Measurements from ENCODE around the gene FRMPD4.
"Not testable (repeated sequence)": the region's sequence is repeated elsewhere in the genome, so short reads cannot be mapped to it uniquely, and the experiment has no call there.

Gene FRMPD4

GRCh38 chrX:12138361-12139313, at the start of gene FRMPD4:
Gene FRMPD4 (plus strand): TSS chrX:12138473. CDS start chrX:12138972, 499 bp downstream.
- no peak for DNase-seq

- DNase-seq, result no peak
These were observed 48.5 kb upstream of the FRMPD4 start for GRCh38 chrX:12089740-12090139.

- no peak for DNase-seq
These were observed 25.0 kb upstream of the FRMPD4 start for GRCh38 chrX:12113321-12113720.

GRCh38 chrX:12115377-12115776, 22.9 kb upstream of the FRMPD4 start:
- no peak for DNase-seq

GRCh38 chrX:12118134-12118533, 20.1 kb upstream of the FRMPD4 start:
- no peak for DNase-seq

- DNase-seq, result no peak
These were observed 10.3 kb upstream of the FRMPD4 start for GRCh38 chrX:12128017-12128416.

GRCh38 chrX:12137951-12138360, 317 bp upstream of the FRMPD4 start:
- no peak for DNase-seq

GRCh38 chrX:12139934-12140611, 1.8 kb downstream of the FRMPD4 start:
- DNase-seq, result no peak

GRCh38 chrX:12141511-12141910, 3.2 kb downstream of the FRMPD4 start:
- DNase-seq, result no peak

GRCh38 chrX:12142661-12143060, 4.4 kb downstream of the FRMPD4 start:
- DNase-seq, result no peak

- no peak for DNase-seq
These were observed 7.1 kb downstream of the FRMPD4 start for GRCh38 chrX:12145402-12145801.

- no peak for DNase-seq
These were observed 11.6 kb downstream of the FRMPD4 start for GRCh38 chrX:12149670-12150407.

GRCh38 chrX:12153317-12153716, 15.0 kb downstream of the FRMPD4 start:
- no peak for DNase-seq

GRCh38 chrX:12153741-12154140, 15.5 kb downstream of the FRMPD4 start:
- DNase-seq, result no peak

- DNase-seq, result no peak
These were observed 21.5 kb downstream of the FRMPD4 start for GRCh38 chrX:12159799-12160198.

- no peak for DNase-seq
These were observed 24.1 kb downstream of the FRMPD4 start for GRCh38 chrX:12162420-12162819.

GRCh38 chrX:12164180-12164579, 25.9 kb downstream of the FRMPD4 start:
- DNase-seq, result not testable (repeated sequence)

- no peak for DNase-seq
These were observed 32.5 kb downstream of the FRMPD4 start for GRCh38 chrX:12170755-12171154.

- DNase-seq, result no peak
These were observed 36.1 kb downstream of the FRMPD4 start for GRCh38 chrX:12174358-12174757.

GRCh38 chrX:12197030-12197429, 58.8 kb downstream of the FRMPD4 start:
- DNase-seq, result no peak

GRCh38 chrX:12206413-12206812, 68.1 kb downstream of the FRMPD4 start:
- no peak for DNase-seq

- no peak for DNase-seq
These were observed 72.0 kb downstream of the FRMPD4 start for GRCh38 chrX:12210196-12210815.

- DNase-seq, result no peak
These were observed 72.7 kb downstream of the FRMPD4 start for GRCh38 chrX:12210971-12211370.

Measured in NCI-H2107 (cell line).